Mesenteric fat pad (tissue), 1 donor: ENCODE results near the gene TMEM26. TPM values are rescaled to one million over a fixed set of nuclear protein-coding genes. Genes with fewer than 3 reads are reported as not detected.

ENCODE experiments used
- DNase-seq: peaks from one replicate; pipeline ENCODE4 v3.0.0-alpha.2; 2020; ENCODE audit warnings: low spot score
- total RNA-seq: library from RNA; stranded (reverse); fragmentation: NEBNext Ultra II Directional; extraction: Animal tissue kit (Norgen Biotek cat#: 25700); gene quantifications from one replicate; pipeline ENCODE4 v1.2.1, GENCODE V29; 2021
- donor health status: DM: yes; HTN: yes; CAD: no.

TMEM26 gene
- total RNA-seq, 1 donor from 2014 or later, result 1.4 TPM

- DNase-seq, result no peak
Measured at GRCh38 chr10:61463035-61463909, 10.1 kb upstream of the TMEM26 start.

- DNase-seq, result no peak
Measured at GRCh38 chr10:61460835-61461234, 7.7 kb upstream of the TMEM26 start.

- DNase-seq, result no peak
Measured at GRCh38 chr10:61458031-61458430, 4.8 kb upstream of the TMEM26 start.

GRCh38 chr10:61456095-61456789 lies 3.1 kb upstream of the TMEM26 start:
- DNase-seq, result no peak

GRCh38 chr10:61455656-61456055 lies 2.5 kb upstream of the TMEM26 start:
- DNase-seq, result no peak

GRCh38 chr10:61454541-61454940 lies 1.4 kb upstream of the TMEM26 start:
- no peak for DNase-seq

GRCh38 chr10:61452151-61452651 lies 980 bp downstream of the TMEM26 start:
- no peak for DNase-seq

- DNase-seq, result no peak
Measured at GRCh38 chr10:61451357-61451756, 1.8 kb downstream of the TMEM26 start.

- no peak for DNase-seq
Measured at GRCh38 chr10:61448841-61449600, 4.2 kb downstream of the TMEM26 start.

- DNase-seq, result no peak
Measured at GRCh38 chr10:61448091-61448490, 5.1 kb downstream of the TMEM26 start.

- no peak for DNase-seq
Measured at GRCh38 chr10:61439058-61439609, 14.0 kb downstream of the TMEM26 start.

- no peak for DNase-seq
Measured at GRCh38 chr10:61438141-61438988, 14.8 kb downstream of the TMEM26 start.

- DNase-seq, result no peak
Measured at GRCh38 chr10:61423178-61423577, 30.0 kb downstream of the TMEM26 start.

GRCh38 chr10:61417661-61418060 lies 35.5 kb downstream of the TMEM26 start:
- no peak for DNase-seq

- DNase-seq, result no peak
Measured at GRCh38 chr10:61415824-61416223, 37.4 kb downstream of the TMEM26 start.

- no peak for DNase-seq
Measured at GRCh38 chr10:61411706-61412105, 41.5 kb downstream of the TMEM26 start.

GRCh38 chr10:61410353-61411070 lies 42.7 kb downstream of the TMEM26 start:
- DNase-seq, result no peak

GRCh38 chr10:61409157-61409556 lies 44.0 kb downstream of the TMEM26 start:
- no peak for DNase-seq

GRCh38 chr10:61408105-61408504 lies 45.1 kb downstream of the TMEM26 start:
- no peak for DNase-seq

- DNase-seq, result no peak
Measured at GRCh38 chr10:61406736-61407135, 46.4 kb downstream of the TMEM26 start.
